Mesenchymal stem cell (in vitro differentiated cells and primary cell): ENCODE results near the gene TCF12.

ENCODE experiments used
- DNase-seq: peaks from one replicate; pipeline ENCODE4 v3.0.0-alpha.2; 2013
- H2AFZ ChIP-seq: one replicate; pipeline ENCODE4 v1.6.1; 2013; ENCODE audit warnings: low read depth, mild to moderate bottlenecking, control low read depth, inconsistent platforms, low read length, moderate library complexity
- H2AK5ac ChIP-seq: 2 replicates; pipeline ENCODE4 v1.6.1; 2013; ENCODE audit warnings: low read length, moderate library complexity, mild to moderate bottlenecking, inconsistent platforms; ENCODE audit not compliant: severe bottlenecking
- H2BK120ac ChIP-seq: one replicate; pipeline ENCODE4 v1.6.1; 2013; ENCODE audit warnings: low read depth, mild to moderate bottlenecking, inconsistent platforms, low read length, moderate library complexity
- H2BK12ac ChIP-seq, 2 experiments: one replicate each; pipeline ENCODE4 v1.6.1; 2013; ENCODE audit warnings: inconsistent platforms in 2 of 2, low read length in 2 of 2, mild to moderate bottlenecking in 2 of 2, moderate library complexity in 2 of 2, control low read depth in 1 of 2
- H2BK15ac ChIP-seq: one replicate; pipeline ENCODE4 v1.6.1; 2013; ENCODE audit warnings: mild to moderate bottlenecking, low read depth, inconsistent platforms; ENCODE audit not compliant: poor library complexity, severe bottlenecking
- H2BK5ac ChIP-seq: 2 replicates; pipeline ENCODE4 v1.6.1; 2013; ENCODE audit warnings: low read depth, mild to moderate bottlenecking, low read length, control low read depth, inconsistent platforms; ENCODE audit not compliant: poor library complexity, severe bottlenecking
- H3K14ac ChIP-seq, 2 experiments: one replicate each; pipeline ENCODE4 v1.6.1; 2013; ENCODE audit warnings: inconsistent platforms in 2 of 2, low read length in 2 of 2, control low read depth in 1 of 2, mild to moderate bottlenecking in 1 of 2, moderate library complexity in 1 of 2
- H3K18ac ChIP-seq, 2 experiments: one replicate each; pipeline ENCODE4 v1.6.1; 2013; ENCODE audit warnings: inconsistent platforms in 2 of 2, low read length in 2 of 2, control low read depth in 1 of 2, low read depth in 1 of 2, mild to moderate bottlenecking in 1 of 2
- H3K23ac ChIP-seq, 2 experiments: one replicate each; pipeline ENCODE4 v1.6.1; 2013; ENCODE audit warnings: inconsistent platforms in 2 of 2, low read length in 2 of 2, mild to moderate bottlenecking in 2 of 2, moderate library complexity in 2 of 2, control low read depth in 1 of 2
- H3K27ac ChIP-seq: 2 replicates; pipeline ENCODE4 v1.5.1; 2013; ENCODE audit warnings: mild to moderate bottlenecking, moderate library complexity, low read length, control low read depth, inconsistent platforms; ENCODE audit not compliant: poor library complexity, severe bottlenecking
- H3K27me3 ChIP-seq, 2 experiments: 2 replicates each; pipeline versions ENCODE4 v1.6.1 to v1.7.0; 2013; ENCODE audit warnings: low read length in 2 of 2, mild to moderate bottlenecking in 2 of 2, moderate library complexity in 2 of 2, control low read depth in 1 of 2, inconsistent platforms in 1 of 2; ENCODE audit not compliant: control insufficient read depth in 1 of 2, insufficient read depth in 1 of 2
- H3K36me3 ChIP-seq, 2 experiments: 2 replicates each; pipeline versions ENCODE4 v1.6.1 to v1.7.0; 2013; ENCODE audit warnings: low read length in 2 of 2, control low read depth in 1 of 2, inconsistent platforms in 1 of 2, low read depth in 1 of 2, mild to moderate bottlenecking in 1 of 2; ENCODE audit not compliant: insufficient read depth in 2 of 2, control insufficient read depth in 1 of 2
- H3K4ac ChIP-seq, 2 experiments: one replicate each; pipeline ENCODE4 v1.6.1; 2013; ENCODE audit warnings: inconsistent platforms in 2 of 2, low read length in 2 of 2, mild to moderate bottlenecking in 2 of 2, moderate library complexity in 2 of 2, control low read depth in 1 of 2, low read depth in 1 of 2
- H3K4me1 ChIP-seq: 2 replicates; pipeline ENCODE4 v1.6.1; 2013; ENCODE audit warnings: low read depth, low read length, control low read depth; ENCODE audit not compliant: control insufficient read depth, insufficient read depth
- H3K4me2 ChIP-seq: 2 replicates; pipeline ENCODE4 v1.6.1; 2013; ENCODE audit warnings: low read length, mild to moderate bottlenecking, inconsistent platforms; ENCODE audit not compliant: poor library complexity, severe bottlenecking
- H3K4me3 ChIP-seq, 2 experiments: 2 replicates each; pipeline versions ENCODE4 v1.5.1 to v1.7.0; 2013; ENCODE audit warnings: low read length in 2 of 2, mild to moderate bottlenecking in 2 of 2, control low read depth in 1 of 2, low read depth in 1 of 2; ENCODE audit not compliant: insufficient read depth in 1 of 2
- H3K79me1 ChIP-seq: replicated peaks from 2 replicates; pipeline ENCODE4 v1.6.1; 2013; ENCODE audit warnings: mild to moderate bottlenecking, control low read depth, low read length, inconsistent platforms; ENCODE audit not compliant: poor library complexity, severe bottlenecking
- H3K9ac ChIP-seq: 2 replicates; pipeline ENCODE4 v1.7.0; 2013; ENCODE audit warnings: mild to moderate bottlenecking, low read length, moderate library complexity
- H3K9me3 ChIP-seq: 2 replicates; pipeline ENCODE4 v1.7.0; 2013; ENCODE audit warnings: mild to moderate bottlenecking, low read length; ENCODE audit not compliant: control insufficient read depth
- H4K8ac ChIP-seq: one replicate; pipeline ENCODE4 v1.6.1; 2013; ENCODE audit warnings: inconsistent platforms, mild to moderate bottlenecking, low read length, moderate library complexity
- H4K91ac ChIP-seq: one replicate; pipeline ENCODE4 v1.6.1; 2013; ENCODE audit warnings: mild to moderate bottlenecking, low read length, inconsistent platforms
- WGBS: methylation state at CpG from one replicate; pipeline ENCODE4 v1.1.7; 2013; ENCODE audit warnings: mixed read lengths; 5-methylcytosine and 5-hydroxymethylcytosine counted together

TCF12 gene

DNA sequence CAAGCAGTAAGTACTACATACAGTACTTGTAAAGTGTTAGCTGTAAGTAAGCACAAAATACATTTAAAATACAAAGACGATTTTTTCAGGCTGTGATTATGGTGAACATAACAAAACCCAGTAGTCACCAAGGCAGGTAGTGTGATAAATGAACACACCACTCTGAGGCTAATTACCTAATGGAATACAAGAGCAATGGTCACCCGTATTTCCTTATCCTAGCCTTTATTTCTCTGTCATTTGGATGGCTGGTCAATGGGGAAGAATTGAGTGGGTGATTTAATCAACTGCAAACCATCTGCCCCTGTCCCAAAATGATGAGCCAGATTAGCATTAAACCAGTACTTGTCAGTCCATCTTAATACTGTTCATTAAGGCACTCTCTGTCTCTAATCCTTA lies 368.7 kb downstream of the TCF12 start:
- no peak overlapping the region for H3K27ac ChIP-seq
- no peak overlapping the region for H3K4me3 ChIP-seq
- no peak overlapping the region for H2BK120ac ChIP-seq

DNA sequence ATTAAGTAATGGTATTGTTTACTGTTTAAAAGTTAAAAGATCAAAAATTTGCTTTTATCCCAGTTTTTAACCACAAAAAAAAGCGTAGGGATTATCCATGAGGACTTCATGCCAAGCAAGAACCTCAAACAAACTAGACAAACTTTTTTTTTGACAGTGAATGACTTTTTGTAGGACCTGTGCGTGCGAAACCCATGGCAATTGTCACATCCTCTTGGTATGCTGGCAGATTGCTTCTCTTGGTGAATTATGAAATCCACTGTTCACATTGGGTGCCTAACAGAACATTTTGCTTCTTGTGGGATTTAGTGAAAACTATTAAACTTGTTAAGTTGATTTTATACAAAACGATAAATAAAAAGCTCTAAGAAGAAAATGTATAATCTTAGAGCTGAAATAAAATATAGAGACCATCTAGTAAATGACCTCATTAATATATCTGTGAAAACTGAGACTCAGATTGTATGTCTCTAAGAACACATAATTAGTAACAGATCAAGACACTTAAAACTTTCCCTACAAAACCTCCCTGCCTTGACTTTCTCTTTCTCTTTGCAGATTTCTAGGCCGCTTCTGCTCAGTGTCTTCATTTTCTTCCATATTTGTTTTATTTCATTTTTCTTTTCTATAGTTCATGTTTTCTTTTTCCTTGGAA lies 370.6 kb downstream of the TCF12 start:
- no peaks in the 10 kb centered on the region for H3K9me3 ChIP-seq
- H3K9ac ChIP-seq, result peak overlapping the region; percentile 42
- no peak overlapping the region for H2BK12ac ChIP-seq
- no peak overlapping the region for H3K4me2 ChIP-seq
- H3K27me3 ChIP-seq, result no peaks in the 10 kb centered on the region
- H3K79me1 ChIP-seq, result peaks cover 9% of the 10 kb centered on the region
- H2AFZ ChIP-seq, result no peak overlapping the region
- no peak overlapping the region for H3K18ac ChIP-seq
- H3K36me3 ChIP-seq, result peaks cover 14 to 54% of the 10 kb centered on the region in 2 experiments
- no peak overlapping the region for H4K91ac ChIP-seq
- no peak for DNase-seq
- no peak overlapping the region for H2BK15ac ChIP-seq
- no peak overlapping the region for H4K8ac ChIP-seq
- 83% methylated on average over 3 of the region's 5 CpGs for WGBS
- H3K14ac ChIP-seq, result no peak overlapping the region
- no peak overlapping the region for H3K4ac ChIP-seq
- H2BK120ac ChIP-seq, result no peak overlapping the region
- H3K23ac ChIP-seq, result no peak overlapping the region
- no peak overlapping the region for H2BK5ac ChIP-seq
- H3K4me1 ChIP-seq, result peaks cover 2% of the 10 kb centered on the region
- H3K27ac ChIP-seq, result no peak overlapping the region
- H3K4me3 ChIP-seq, result no peak overlapping the region
- H2AK5ac ChIP-seq, result no peak overlapping the region

More for the DNA sequence above, 368.7 kb downstream of the TCF12 start:
- Histone ChIP-seq H2AK5ac (no peak overlapping the region), H3K14ac (no peak overlapping the region), H2AFZ (no peak overlapping the region), H3K4me2 (no peak overlapping the region), H3K9me3 (no peaks in the 10 kb centered on the region), H3K27me3 (no peaks in the 10 kb centered on the region), H3K36me3 (peaks cover 21 to 66% of the 10 kb centered on the region in 2 experiments), H4K8ac (no peak overlapping the region), H2BK5ac (no peak overlapping the region), H3K4ac (no peak overlapping the region), H3K23ac (no peak overlapping the region), H3K18ac (no peak overlapping the region), H3K79me1 (peaks cover 9% of the 10 kb centered on the region), H3K4me1 (peaks cover 2% of the 10 kb centered on the region), H2BK15ac (no peak overlapping the region), H3K9ac (no peak overlapping the region), H4K91ac (no peak overlapping the region), H2BK12ac (no peak overlapping the region)
- DNase-seq, result no peak
- WGBS, result no CpG with 5 or more reads among the region's 2 CpGs

GRCh38 chr15:57290187-57290586 lies 371.7 kb downstream of the TCF12 start:
- Histone ChIP-seq H3K27me3 (no peaks in the 10 kb centered on the region), H4K91ac (no peak overlapping the region)
- 100% methylated on average over 2 of the region's 2 CpGs for WGBS

GRCh38 chr15:57290826-57291225 lies 372.4 kb downstream of the TCF12 start:
- Histone ChIP-seq H3K14ac (no peak overlapping the region), H3K4ac (no peak overlapping the region), H3K4me2 (no peak overlapping the region), H2BK12ac (no peak overlapping the region), H3K9ac (no peak overlapping the region), H3K18ac (no peak overlapping the region), H4K8ac (no peak overlapping the region), H2BK15ac (no peak overlapping the region), H3K9me3 (no peaks in the 10 kb centered on the region), H3K79me1 (peaks cover 9% of the 10 kb centered on the region), H3K4me1 (no peaks in the 10 kb centered on the region), H3K4me3 (no peak overlapping the region), H3K27me3 (no peaks in the 10 kb centered on the region), H4K91ac (no peak overlapping the region), H2BK5ac (no peak overlapping the region), H2AFZ (no peak overlapping the region), H3K36me3 (peaks cover 11 to 37% of the 10 kb centered on the region in 2 experiments), H3K27ac (no peak overlapping the region), H2AK5ac (no peak overlapping the region), H2BK120ac (no peak overlapping the region), H3K23ac (no peak overlapping the region)
- DNase-seq, result no peak
- 100% methylated on average over 3 of the region's 4 CpGs for WGBS

More at GRCh38 chr15:57290187-57290586, 371.7 kb downstream of the TCF12 start:
- Histone ChIP-seq H3K27ac (no peak overlapping the region), H4K8ac (no peak overlapping the region), H2BK15ac (no peak overlapping the region), H3K14ac (no peak overlapping the region), H3K79me1 (peaks cover 9% of the 10 kb centered on the region), H3K36me3 (peaks cover 11 to 43% of the 10 kb centered on the region in 2 experiments), H3K9me3 (no peaks in the 10 kb centered on the region), H2AFZ (no peak overlapping the region), H3K4ac (no peak overlapping the region), H3K4me2 (no peak overlapping the region), H2BK5ac (no peak overlapping the region), H3K4me3 (no peak overlapping the region), H2BK12ac (no peak overlapping the region), H3K9ac (no peak overlapping the region), H3K4me1 (peaks cover 2% of the 10 kb centered on the region), H2BK120ac (no peak overlapping the region), H3K18ac (no peak overlapping the region), H3K23ac (no peak overlapping the region), H2AK5ac (no peak overlapping the region)
- DNase-seq, result no peak
